Measurements from ENCODE around the gene KCTD16. TPM values are rescaled to one million over a fixed set of nuclear protein-coding genes. Genes with fewer than 3 reads are reported as not detected.

KCTD16 gene
- total RNA-seq: 0.23 and 1.0 TPM in 2 replicates

DNA sequence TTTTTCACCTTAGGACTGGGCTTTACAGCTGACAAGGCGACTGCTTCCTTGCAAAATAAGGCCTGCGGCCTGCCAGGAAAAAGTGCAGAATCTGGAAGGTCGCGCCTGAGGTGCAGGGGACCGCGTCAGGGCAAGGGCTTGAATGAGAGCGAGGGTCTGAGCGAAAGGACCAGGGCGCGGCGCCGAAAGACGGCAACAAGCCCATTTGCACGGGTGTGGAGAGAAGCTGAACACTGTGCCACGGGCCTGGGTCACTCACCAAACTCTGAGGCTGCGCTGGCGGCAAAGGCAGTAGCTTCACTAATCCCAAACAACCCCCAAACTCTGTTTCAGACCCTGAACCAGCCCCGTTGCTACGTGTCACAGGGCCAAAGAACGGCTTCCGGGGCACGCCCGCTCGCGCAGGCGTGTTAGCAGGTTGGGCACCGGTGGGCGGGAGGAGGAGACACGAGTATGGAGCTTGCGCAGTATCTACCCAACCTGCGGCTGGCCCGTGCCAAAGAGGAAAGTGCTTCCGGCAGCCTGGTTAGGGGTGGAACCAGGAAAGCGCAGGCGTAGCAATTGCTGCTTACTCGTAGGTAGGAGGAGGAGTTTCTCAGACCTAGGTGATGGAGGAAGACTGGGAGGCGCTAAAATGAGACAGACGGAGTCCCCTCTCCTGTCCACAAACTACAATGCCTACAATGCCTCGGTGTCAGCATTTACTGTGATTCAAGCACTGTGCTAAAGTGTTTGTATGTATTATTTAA is at the start of gene KCTD16, which contains the start of gene YIPF5:
KCTD16 (plus strand) TSS at position 598 of the 749 bp plus-strand sequence.
YIPF5 (minus strand) TSS at position 384 of the 749 bp plus-strand sequence. CDS start 704 bp downstream, outside the sequence.

Other genes starting within 250 kb of the KCTD16 start
- 67.7 and 68.5 TPM in 2 replicates for gene YIPF5, start 214 bp upstream of the KCTD16 start, total RNA-seq